HG03139 (cell line): ENCODE data around the gene SH3RF3.

Experiments
- ATAC-seq: cut with Tn5 transposase; IDR thresholded peaks from one replicate; pipeline ENCODE4 v1.9.1; 2021; ENCODE audit not compliant: unreplicated experiment

SH3RF3 gene

GRCh38 chr2:109300582-109300981, 171.6 kb downstream of the SH3RF3 start:
- no peak for ATAC-seq

- no peak for ATAC-seq
Observed at GRCh38 chr2:109301746-109302145, 172.7 kb downstream of the SH3RF3 start.

GRCh38 chr2:109302319-109302718, 173.3 kb downstream of the SH3RF3 start:
- no peak for ATAC-seq

GRCh38 chr2:109304242-109304641, 175.2 kb downstream of the SH3RF3 start:
- ATAC-seq, result no peak

GRCh38 chr2:109304731-109305470, 175.9 kb downstream of the SH3RF3 start:
- no peak for ATAC-seq

GRCh38 chr2:109305490-109306167, 176.6 kb downstream of the SH3RF3 start:
- ATAC-seq, result no peak

- ATAC-seq, result no peak
Observed at GRCh38 chr2:109306190-109306589, 177.2 kb downstream of the SH3RF3 start.

- no peak for ATAC-seq
Observed at GRCh38 chr2:109311771-109312170, 182.8 kb downstream of the SH3RF3 start.

GRCh38 chr2:109312902-109313301, 183.9 kb downstream of the SH3RF3 start:
- ATAC-seq, result no peak

GRCh38 chr2:109313343-109313742, 184.3 kb downstream of the SH3RF3 start:
- ATAC-seq, result no peak

- ATAC-seq, result no peak
Observed at GRCh38 chr2:109316091-109316490, 187.1 kb downstream of the SH3RF3 start.

GRCh38 chr2:109317471-109318095, 188.6 kb downstream of the SH3RF3 start:
- ATAC-seq, result no peak

- no peak for ATAC-seq
Observed at GRCh38 chr2:109318150-109318948, 189.3 kb downstream of the SH3RF3 start.

GRCh38 chr2:109318949-109319342, 189.9 kb downstream of the SH3RF3 start:
- ATAC-seq, result no peak

- ATAC-seq, result no peak
Observed at GRCh38 chr2:109320195-109320922, 191.4 kb downstream of the SH3RF3 start.

- ATAC-seq, result no peak
Observed at GRCh38 chr2:109321570-109321969, 192.6 kb downstream of the SH3RF3 start.

- no peak for ATAC-seq
Observed at GRCh38 chr2:109322111-109322510, 193.1 kb downstream of the SH3RF3 start.

GRCh38 chr2:109322641-109323040, 193.6 kb downstream of the SH3RF3 start:
- no peak for ATAC-seq

- ATAC-seq, result no peak
Observed at GRCh38 chr2:109324861-109325260, 195.9 kb downstream of the SH3RF3 start.

GRCh38 chr2:109325570-109325969, 196.6 kb downstream of the SH3RF3 start:
- no peak for ATAC-seq

- no peak for ATAC-seq
Observed at GRCh38 chr2:109326306-109326705, 197.3 kb downstream of the SH3RF3 start.
